OCI-LY3 (cell line): ENCODE data around the gene UBXN6.
A peak's percentile ranks its signal among the peaks of the same experiment; 100 is the strongest.

ENCODE experiments used
- H2AFZ ChIP-seq: fragments of 200-600, 300-600 bp; shearing (Covaris generic); 2 replicates; pipeline ENCODE4 v1.6.0; 2014; ENCODE audit warnings: antibody characterized with exemption, low read depth, low read length
- H3K27ac ChIP-seq: fragments of 200-600, 300-600 bp; sonication (generic); 2 replicates; pipeline ENCODE4 v1.5.1; 2014; ENCODE audit warnings: mild to moderate bottlenecking, low read length, moderate library complexity, mixed read lengths
- H3K27me3 ChIP-seq: fragments of 200-600, 300-600 bp; sonication (generic); 2 replicates; pipeline ENCODE4 v1.6.1; 2014; ENCODE audit warnings: low read depth, low read length, mixed read lengths
- H3K36me3 ChIP-seq: fragments of 200-600, 300-600 bp; sonication (generic); replicated peaks from 2 replicates; pipeline ENCODE3; 2014; ENCODE audit warnings: low read depth, low read length, mixed read lengths
- H3K4me1 ChIP-seq: fragments of 300-600, 200-600 bp; sonication (generic); 2 replicates; pipeline ENCODE4 v1.6.1; 2014; ENCODE audit warnings: low read length, mixed read lengths
- H3K4me2 ChIP-seq: fragments of 200-600, 300-600 bp; sonication (generic); 2 replicates; pipeline ENCODE4 v1.6.1; 2014; ENCODE audit warnings: low read length, mixed read lengths
- H3K4me3 ChIP-seq: fragments of 300-600, 200-600 bp; sonication (generic); 2 replicates; pipeline ENCODE4 v1.5.1; 2014; ENCODE audit warnings: antibody characterized with exemption, mild to moderate bottlenecking, low read length, moderate library complexity
- H3K79me2 ChIP-seq: fragments of 300-600, 200-600 bp; shearing (Covaris generic); 2 replicates; pipeline ENCODE4 v1.6.1; 2014; ENCODE audit warnings: mild to moderate bottlenecking, low read length, mixed read lengths
- H3K9ac ChIP-seq: fragments of 300-600, 200-600 bp; shearing (Covaris generic); 2 replicates; pipeline ENCODE4 v1.6.0; 2014; ENCODE audit warnings: mild to moderate bottlenecking, low read length, moderate library complexity
- H3K9me3 ChIP-seq: fragments of 200-600, 300-600 bp; shearing (Covaris generic); 2 replicates; pipeline ENCODE4 v1.6.1; 2014; ENCODE audit warnings: low read length, mixed read lengths; ENCODE audit not compliant: insufficient read depth
- H4K20me1 ChIP-seq: fragments of 200-600, 300-600 bp; sonication (generic); 2 replicates; pipeline ENCODE4 v1.6.1; 2016; ENCODE audit warnings: low read length, mixed read lengths; ENCODE audit not compliant: insufficient read depth
- EZH2phosphoT487 ChIP-seq: fragments of 200-600 bp; shearing (Covaris generic); IDR thresholded peaks from 2 replicates; pipeline ENCODE4 v1.6.1; 2018; ENCODE audit warnings: antibody characterized with exemption, mixed run types, low read depth
- TF ChIP-seq, protein P1 (sequence below): fragments of 200-600, 300-600 bp; sonication (generic); IDR thresholded peaks from 2 replicates; pipeline ENCODE4 v1.5.1; 2014; ENCODE audit warnings: antibody characterized with exemption, low read length, low read depth

Gene UBXN6

DNA sequence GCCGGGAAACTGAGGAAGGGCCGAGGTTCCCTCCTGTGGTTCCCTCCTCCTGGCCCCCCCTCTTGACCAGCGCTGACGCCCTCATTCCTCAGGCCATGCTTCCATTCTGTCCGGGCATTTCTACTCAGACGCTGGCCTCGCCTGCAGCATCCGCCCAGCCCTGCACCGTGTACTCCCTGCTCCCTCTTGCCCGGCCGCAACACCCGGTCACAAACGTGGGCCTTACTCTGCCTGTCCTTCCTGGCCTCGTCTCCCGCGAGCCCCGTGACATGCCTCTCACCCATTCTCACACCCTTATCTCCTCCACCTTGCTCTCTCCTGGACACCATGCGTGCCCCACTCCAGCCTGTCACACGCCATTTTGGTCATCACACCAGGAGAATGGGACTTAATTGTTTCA is 25.8 kb upstream of the UBXN6 start:
- no peak overlapping the region for H3K9ac ChIP-seq
- TF ChIP-seq EZH2phosphoT487 = no peak
- TF ChIP-seq, protein P1, sequence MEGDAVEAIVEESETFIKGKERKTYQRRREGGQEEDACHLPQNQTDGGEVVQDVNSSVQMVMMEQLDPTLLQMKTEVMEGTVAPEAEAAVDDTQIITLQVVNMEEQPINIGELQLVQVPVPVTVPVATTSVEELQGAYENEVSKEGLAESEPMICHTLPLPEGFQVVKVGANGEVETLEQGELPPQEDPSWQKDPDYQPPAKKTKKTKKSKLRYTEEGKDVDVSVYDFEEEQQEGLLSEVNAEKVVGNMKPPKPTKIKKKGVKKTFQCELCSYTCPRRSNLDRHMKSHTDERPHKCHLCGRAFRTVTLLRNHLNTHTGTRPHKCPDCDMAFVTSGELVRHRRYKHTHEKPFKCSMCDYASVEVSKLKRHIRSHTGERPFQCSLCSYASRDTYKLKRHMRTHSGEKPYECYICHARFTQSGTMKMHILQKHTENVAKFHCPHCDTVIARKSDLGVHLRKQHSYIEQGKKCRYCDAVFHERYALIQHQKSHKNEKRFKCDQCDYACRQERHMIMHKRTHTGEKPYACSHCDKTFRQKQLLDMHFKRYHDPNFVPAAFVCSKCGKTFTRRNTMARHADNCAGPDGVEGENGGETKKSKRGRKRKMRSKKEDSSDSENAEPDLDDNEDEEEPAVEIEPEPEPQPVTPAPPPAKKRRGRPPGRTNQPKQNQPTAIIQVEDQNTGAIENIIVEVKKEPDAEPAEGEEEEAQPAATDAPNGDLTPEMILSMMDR = no peak

DNA sequence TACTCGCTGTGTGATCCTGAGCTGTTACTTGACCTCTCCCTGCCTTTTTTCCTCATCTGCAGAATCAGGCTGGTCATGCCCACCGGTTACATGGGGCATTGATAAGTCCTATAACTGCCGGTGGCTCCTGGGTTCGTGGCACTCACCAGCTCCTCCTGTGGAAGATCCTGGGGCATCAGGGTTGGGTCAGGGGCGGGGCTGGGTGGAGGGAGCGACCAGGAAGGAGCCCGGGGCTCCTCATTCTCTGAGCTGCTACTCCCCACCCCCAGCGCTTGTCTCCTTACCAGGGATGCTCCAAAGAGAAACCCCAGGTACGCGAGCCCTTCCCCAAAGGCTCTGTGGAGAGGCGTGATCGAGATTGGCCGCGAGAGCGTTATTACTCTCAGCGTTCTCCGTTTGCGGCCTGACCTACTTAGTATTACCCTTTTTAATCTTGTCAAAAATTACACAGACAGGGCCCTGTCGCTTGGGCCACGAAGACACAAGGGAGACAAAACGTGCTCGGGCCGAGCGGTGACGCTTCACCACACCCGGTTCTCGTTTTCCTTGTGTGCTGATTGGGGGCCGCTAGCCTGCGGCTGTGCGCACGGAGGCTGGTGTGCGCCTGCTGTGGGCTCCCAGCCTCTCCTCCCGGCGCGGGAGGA is 25.2 kb upstream of the UBXN6 start:
- no peak overlapping the region for H3K4me2 ChIP-seq
- no peaks in the 10 kb centered on the region for H3K4me1 ChIP-seq
- no peak overlapping the region for H3K4me3 ChIP-seq
- H3K36me3 ChIP-seq = peaks cover 17% of the 10 kb centered on the region
- no peaks in the 10 kb centered on the region for H4K20me1 ChIP-seq
- no peak overlapping the region for H3K27ac ChIP-seq
- H3K27me3 ChIP-seq = no peaks in the 10 kb centered on the region
- H2AFZ ChIP-seq = no peak overlapping the region
- no peaks in the 10 kb centered on the region for H3K9me3 ChIP-seq
- TF ChIP-seq EZH2phosphoT487 = no peak
- TF ChIP-seq, protein P1 = no peak
- H3K79me2 ChIP-seq = no peaks in the 10 kb centered on the region
- no peak overlapping the region for H3K9ac ChIP-seq

More for the DNA sequence above, 25.8 kb upstream of the UBXN6 start:
- Histone ChIP-seq H3K4me2 (no peak overlapping the region), H3K4me1 (no peaks in the 10 kb centered on the region), H4K20me1 (no peaks in the 10 kb centered on the region), H3K27me3 (no peaks in the 10 kb centered on the region), H3K36me3 (peaks cover 16% of the 10 kb centered on the region), H3K27ac (no peak overlapping the region), H3K4me3 (no peak overlapping the region), H3K79me2 (no peaks in the 10 kb centered on the region), H3K9me3 (no peaks in the 10 kb centered on the region), H2AFZ (no peak overlapping the region)

DNA sequence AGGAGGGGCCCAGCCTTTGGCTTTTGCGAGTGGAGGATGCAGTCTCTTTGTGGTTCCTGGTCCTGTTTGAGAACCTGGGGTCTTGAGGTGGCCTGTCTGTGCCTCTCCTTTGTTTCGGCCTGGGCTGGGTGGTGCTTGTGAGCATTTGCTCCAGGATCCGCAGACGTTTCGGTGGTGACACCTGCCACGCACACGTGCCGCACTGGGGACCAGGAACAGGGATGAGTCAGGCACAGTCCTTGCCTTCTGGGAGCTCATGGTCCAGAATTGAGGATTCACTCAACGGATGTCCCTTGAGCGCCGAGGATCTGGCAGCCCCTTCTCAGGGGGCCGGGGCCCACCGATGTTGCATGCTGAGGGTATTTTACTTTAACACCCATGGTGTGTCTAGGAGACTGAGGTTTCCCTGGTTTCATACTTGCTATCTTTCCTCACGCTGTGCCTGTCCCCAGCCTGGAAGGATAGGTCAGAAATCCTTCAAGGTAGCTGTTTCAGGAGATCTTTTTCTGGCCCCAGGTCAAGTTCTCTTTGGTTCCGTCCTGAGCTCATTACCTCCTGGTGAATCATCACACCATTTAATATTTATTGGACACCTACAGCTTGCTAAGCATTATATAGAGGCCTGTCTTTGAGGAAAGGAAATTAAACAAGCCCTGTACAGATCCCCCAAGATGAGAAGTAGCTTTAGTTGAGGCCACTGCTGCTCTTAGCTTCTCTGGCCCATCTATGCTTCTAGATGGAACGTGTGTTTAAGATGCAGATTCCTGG is 19.6 kb upstream of the UBXN6 start:
- TF ChIP-seq EZH2phosphoT487 = no peak
- TF ChIP-seq, protein P1 = no peak
- Histone ChIP-seq H3K27ac (no peak overlapping the region), H3K4me3 (no peak overlapping the region), H3K36me3 (peaks cover 21% of the 10 kb centered on the region), H3K4me1 (peaks cover 14% of the 10 kb centered on the region; the same call in 1 of the 2 replicates), H3K9ac (no peak overlapping the region), H3K9me3 (no peaks in the 10 kb centered on the region), H3K4me2 (no peak overlapping the region), H3K27me3 (no peaks in the 10 kb centered on the region), H3K79me2 (peaks cover 33% of the 10 kb centered on the region), H2AFZ (no peak overlapping the region), H4K20me1 (no peaks in the 10 kb centered on the region)

DNA sequence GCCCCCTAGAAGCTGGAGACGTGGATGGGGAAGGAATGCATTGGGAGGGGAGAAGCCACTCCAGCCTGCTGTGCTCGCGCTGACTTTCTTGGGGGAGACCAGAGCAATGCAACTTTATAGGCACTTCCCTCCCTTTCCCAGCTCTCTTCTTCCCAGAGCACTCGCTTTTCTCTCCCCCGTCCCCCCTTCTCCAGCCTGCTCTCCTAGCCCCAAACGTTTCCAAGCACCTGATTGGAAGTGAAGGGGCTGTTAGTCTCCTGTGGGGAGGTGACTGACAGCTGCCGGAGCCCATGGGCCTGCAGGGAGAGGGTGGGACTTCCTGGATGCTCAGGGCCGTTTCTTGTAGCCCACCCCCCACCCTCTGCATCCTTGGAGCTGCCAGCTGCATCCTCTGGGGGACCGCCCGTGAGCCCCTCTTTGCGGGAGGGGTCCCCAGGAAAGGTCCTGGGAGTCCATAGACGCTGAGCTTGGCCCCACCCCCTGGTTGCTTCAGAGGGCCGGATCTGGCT is 17.0 kb upstream of the UBXN6 start:
- Histone ChIP-seq H3K4me2 (peak overlapping the region; percentile 97), H4K20me1 (no peaks in the 10 kb centered on the region), H3K79me2 (peaks cover 33% of the 10 kb centered on the region), H3K4me3 (peak overlapping the region; percentile 93), H3K27ac (peak overlapping the region; percentile 17), H2AFZ (no peak overlapping the region), H3K4me1 (peaks cover 19% of the 10 kb centered on the region), H3K27me3 (no peaks in the 10 kb centered on the region), H3K9ac (peak overlapping the region; percentile 93), H3K9me3 (no peaks in the 10 kb centered on the region), H3K36me3 (peaks cover 17% of the 10 kb centered on the region)
- TF ChIP-seq, protein P1 = no peak
- TF ChIP-seq EZH2phosphoT487 = no peak
